ENCODE results near the gene MYNN.

Gene MYNN

GRCh38 chr3:169780742-169781141, 7.5 kb downstream of the MYNN start:
- DNase-seq = no peak

GRCh38 chr3:169781209-169781855, 8.1 kb downstream of the MYNN start:
- DNase-seq = no peak

GRCh38 chr3:169787120-169787519, 13.9 kb downstream of the MYNN start:
- DNase-seq = no peak

DNA sequence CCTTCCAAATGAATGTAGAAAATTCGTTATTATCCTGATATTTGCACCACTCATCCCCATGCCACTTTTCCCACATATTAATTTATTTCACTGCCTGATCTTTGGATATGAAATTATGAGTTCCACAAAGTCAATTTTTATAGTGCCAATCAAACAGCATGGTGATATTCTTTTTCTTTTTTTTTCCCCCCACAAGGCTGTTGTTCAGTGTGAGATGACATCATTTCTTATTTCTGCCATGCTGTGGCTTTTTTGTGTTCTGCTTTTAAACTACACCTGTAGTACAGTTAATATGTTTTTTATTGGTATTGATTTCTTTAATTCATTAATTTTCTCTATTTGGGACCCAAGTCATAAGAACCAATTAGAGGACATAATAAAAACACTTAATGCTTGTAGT, 14.6 kb downstream of the MYNN start:
- DNase-seq = no peak

DNA sequence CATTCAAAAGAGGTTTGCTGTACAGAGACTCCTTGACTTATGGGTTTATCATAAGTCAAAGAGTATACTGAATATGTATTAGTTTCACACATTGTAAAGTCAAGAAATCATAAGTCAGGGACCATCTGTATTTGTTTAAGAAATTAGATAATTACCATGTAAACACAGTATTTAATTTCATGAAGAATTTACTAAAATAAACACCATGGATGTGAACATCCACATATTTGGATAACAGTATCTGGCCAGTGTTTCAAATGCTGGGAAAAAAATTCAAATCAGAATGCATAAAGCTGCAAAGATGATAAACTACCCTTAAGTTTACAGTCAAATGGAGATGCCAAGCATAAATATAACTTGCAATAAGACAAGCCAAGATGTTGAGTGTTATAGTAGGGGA, 17.0 kb downstream of the MYNN start:
- no peak for DNase-seq

GRCh38 chr3:169790687-169791429, 17.7 kb downstream of the MYNN start:
- DNase-seq = no peak

- DNase-seq = no peak
Measured at GRCh38 chr3:169792359-169792758, 19.2 kb downstream of the MYNN start.

- no peak for DNase-seq
Measured at GRCh38 chr3:169804681-169805080, 31.5 kb downstream of the MYNN start.

DNA sequence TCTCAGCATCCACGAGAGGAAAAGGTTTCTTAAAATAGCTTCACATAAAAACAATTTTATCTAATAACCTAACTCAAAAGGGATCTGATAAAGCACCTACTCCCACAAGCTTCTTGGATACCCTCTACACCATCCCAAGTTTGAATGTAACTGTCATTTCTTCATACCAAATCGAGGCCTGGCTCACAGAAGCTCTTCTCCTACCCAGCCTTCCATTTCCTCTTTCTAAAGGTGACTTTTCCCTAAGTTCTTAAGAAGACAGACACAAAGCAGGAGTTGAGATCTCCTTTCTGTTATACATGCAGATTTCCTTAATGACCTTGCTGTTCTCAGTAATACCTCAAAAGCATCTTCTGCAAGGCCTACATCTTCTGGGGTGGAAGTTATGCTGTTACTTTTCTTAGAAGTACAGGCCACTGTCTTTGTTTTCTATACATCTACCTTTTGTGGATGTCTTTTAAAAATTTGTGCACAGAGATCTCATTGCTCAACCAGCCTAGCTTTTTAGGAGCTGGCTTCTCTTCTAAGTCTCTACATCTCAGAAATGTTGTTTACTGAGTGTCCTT, 36.1 kb downstream of the MYNN start:
- DNase-seq = no peak

DNA sequence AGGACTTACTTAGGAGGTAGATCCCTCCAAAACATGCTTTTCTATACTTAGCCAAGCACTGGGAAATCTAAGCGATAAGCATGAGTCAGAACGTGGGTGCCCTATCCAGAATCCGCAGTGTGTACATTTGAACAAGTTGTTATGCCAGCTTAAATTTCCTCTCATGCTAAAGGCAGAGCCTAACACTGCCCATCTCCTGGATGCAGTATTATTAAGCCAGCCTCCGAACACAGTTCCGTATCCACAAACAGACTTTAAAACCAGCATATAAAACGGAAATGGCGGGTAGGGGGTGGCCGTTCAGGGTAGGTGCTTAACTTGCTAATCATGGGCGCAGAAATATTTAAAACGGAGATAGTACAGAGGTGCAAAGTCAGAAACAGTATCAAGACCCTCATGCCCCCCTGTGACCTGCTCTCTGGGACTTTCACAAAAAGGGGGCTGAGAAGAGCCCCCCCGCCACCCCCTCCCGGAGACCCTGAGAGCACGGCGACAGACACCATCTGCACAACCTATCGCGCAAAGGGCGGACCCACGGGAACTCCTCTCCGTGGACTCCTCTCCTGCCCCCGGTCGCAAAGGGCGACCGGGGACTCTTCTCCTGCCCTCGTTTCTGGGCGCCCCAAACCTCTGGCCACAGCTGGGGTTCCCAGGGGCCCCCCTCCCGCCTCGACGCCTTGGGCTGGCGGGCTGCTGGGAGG, 38.6 kb downstream of the MYNN start:
- DNase-seq = no peak

DNA sequence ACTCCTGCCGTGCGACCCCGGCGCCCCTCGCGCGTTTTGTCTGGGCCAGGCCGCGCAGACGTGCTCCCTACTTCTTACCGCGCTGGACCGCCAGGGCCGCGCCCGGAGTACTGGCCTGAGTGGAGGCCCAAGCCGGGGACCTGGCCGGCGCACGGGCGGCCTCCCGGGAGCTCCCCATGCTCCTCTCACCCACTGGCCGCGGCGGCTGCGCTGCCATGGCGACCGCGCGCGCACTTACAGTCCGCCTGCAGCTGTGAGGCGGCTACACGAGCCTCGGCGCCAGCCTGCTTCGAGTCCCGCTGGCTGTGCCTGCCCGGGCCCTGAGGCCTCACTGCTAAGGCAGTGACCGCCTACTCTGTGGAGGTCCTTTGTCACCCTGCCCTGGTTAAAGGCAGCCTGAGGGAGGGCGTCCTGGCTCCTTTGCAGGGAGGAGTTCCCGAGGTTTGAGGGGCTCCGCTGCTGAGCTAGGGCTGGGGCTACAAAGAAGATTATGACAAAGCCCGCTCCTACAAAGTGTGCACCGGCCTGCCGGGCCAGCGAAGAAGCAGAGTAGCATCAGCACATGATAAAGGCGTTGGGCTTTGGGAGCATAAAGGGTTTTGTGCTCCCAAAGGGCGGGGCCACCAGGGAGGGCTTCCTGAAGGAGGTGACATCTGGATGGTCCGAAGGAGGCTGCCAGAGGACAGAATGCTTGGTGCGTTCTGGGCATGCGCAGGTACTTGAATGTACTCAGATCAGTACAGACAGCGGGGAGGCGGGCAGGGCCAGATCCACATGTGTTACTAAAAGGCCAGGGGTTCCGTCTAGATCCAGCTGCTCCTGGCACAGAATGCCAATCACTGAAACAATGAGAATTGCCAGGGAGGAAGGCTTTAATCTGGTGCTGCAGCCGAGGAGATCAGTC, 39.4 kb downstream of the MYNN start, which contains the start of the genes LRRC34 and LRRIQ4:
Gene LRRC34 (minus strand): TSS at position 573 of the 904 bp plus-strand sequence. CDS start 356 bp downstream, at position 217.
Gene LRRIQ4 (plus strand): TSS at position 539 of the 904 bp plus-strand sequence. CDS start 9,052 bp downstream, outside the sequence.
- DNase-seq = peak; percentile 62

GRCh38 chr3:169813278-169813677, 40.1 kb downstream of the MYNN start:
- DNase-seq = no peak

GRCh38 chr3:169813757-169814517, 40.7 kb downstream of the MYNN start:
- peak; percentile 72 for DNase-seq

DNA sequence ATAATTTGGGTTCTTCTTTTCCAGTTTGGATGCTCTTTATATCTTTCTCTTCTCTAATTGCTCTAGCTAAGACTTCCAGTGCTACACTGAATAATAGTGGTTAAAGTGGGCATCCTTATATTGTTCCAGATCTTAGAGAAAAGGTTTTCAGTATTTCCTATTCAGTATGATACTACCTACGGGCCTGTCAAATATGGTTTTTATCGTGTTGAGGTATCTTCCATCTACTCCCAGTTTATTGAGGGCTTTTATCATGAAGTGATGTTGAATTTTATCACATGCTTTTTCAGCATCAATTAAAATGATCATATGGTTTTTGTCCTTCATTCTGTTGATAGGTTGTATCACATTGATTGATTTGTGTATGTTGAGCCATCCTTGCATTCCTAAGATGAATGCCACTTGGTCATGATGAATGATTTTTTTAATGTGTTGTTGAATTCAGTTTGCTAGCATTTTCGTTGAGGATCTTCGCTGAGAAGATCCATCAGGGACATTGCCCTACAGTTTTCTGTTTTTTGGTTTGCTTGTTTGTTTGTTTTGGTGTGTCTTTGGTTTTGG, 42.5 kb downstream of the MYNN start:
- no peak for DNase-seq

GRCh38 chr3:169818316-169818715, 45.1 kb downstream of the MYNN start:
- DNase-seq = no peak

GRCh38 chr3:169822091-169822490, 48.9 kb downstream of the MYNN start:
- DNase-seq = no peak

- no peak for DNase-seq
Measured at GRCh38 chr3:169822540-169822939, 49.3 kb downstream of the MYNN start.

DNA sequence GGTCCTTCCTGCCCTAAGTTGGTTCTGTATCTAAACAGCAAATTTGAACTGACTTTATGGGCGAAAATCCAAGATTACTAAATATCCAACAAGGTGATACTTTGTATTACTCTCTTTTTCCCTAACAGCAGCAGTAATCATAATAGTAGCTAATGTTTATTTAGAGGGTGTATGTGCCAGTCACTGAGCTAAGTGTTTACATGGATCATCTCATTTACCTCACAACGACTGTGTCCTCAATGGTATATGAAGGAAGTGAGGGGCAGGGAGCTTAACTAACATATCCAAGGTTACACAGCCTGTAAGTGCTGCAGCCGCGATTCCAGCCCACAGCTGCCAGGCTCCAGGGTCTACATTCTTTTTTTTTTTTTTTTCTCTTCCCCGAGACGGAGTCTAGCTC, 49.8 kb downstream of the MYNN start:
- no peak for DNase-seq

DNA sequence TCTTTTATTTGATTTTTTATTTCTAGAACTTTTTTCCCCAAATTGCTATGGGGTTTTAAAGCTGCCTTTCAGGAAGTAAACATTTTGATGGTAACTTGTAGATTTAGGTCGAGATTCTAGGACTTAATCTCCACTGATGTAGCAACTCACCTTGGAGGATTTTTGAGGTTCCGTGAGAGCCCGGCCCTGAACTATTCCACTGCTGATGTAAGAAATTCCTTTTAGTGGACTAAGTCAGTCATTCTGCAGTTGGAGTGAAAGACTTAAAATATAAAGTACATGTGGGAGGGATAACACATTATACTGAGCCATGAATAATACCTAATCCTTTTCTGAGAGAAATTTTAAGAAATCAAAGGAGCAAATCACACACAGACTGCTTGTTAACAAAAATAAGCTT, 52.1 kb downstream of the MYNN start:
- DNase-seq = no peak

DNA sequence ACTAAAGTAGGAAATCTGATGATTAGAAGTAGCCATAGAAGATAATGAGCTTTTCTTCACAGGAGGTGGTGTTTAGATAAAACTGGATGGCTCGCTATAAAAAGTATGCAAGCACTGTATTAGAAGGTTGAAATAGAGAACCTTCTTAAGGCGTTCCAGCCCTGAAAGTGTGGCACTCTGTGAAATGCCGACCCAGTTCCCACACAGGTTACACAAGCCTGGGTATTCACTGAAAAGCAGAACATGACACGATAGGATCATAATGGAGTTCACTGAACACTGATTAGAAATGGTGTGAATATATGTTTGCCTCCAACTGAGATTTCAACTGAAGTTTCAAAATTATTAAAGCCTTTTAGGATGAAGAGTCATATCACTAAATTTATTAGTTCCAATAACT, 54.5 kb downstream of the MYNN start:
- no peak for DNase-seq

- DNase-seq = no peak
Measured at GRCh38 chr3:169835533-169835932, 62.3 kb downstream of the MYNN start.

Data from CD4-positive, alpha-beta T cell treated with Interleukin-4 for 4 hours (primary cell).